Heart right ventricle (tissue), 16 donors: Measurements from ENCODE around the gene FGD4. TPM values are rescaled to one million over a fixed set of nuclear protein-coding genes. Genes with fewer than 3 reads are reported as not detected.

Source experiments
- ATAC-seq, 8 donors: fragments of 200-7000 bp; cut with Tn5 transposase; one replicate each; pipeline ENCODE4 v1.9.1; 2020; ENCODE audit warnings: mild to moderate bottlenecking in 8 of 8, moderate library complexity in 8 of 8, moderate number of reproducible peaks in 1 of 8
- DNase-seq, 2 donors: peaks; one replicate each; pipeline ENCODE4 v3.0.0-alpha.2; 2020
- H3K27ac ChIP-seq, 10 donors: fragments of 200-600 bp; sonication (generic) in 2 of 10; one replicate each; pipeline versions ENCODE4 v1.5.0 to v1.8.0; 2020 to 2022; ENCODE audit warnings: mild to moderate bottlenecking in 3 of 10
- H3K27me3 ChIP-seq, 7 donors: fragments of 200-600 bp; one replicate each; pipeline ENCODE4 v1.8.0; 2021 to 2022; ENCODE audit warnings: mild to moderate bottlenecking in 2 of 7
- H3K36me3 ChIP-seq, 9 donors: fragments of 200-600 bp; sonication (generic) in 1 of 9; one replicate each; pipeline versions ENCODE4 v1.5.0 to v1.8.0; 2020 to 2022; ENCODE audit warnings: mild to moderate bottlenecking in 2 of 9
- H3K4me1 ChIP-seq, 9 donors: fragments of 200-600 bp; sonication (generic) in 1 of 9; one replicate each; pipeline versions ENCODE4 v1.5.0 to v1.8.0; 2020 to 2022; ENCODE audit warnings: mild to moderate bottlenecking in 4 of 9
- H3K4me3 ChIP-seq, 10 donors: fragments of 200-600 bp; sonication (generic) in 2 of 10; one replicate each; pipeline versions ENCODE4 v1.5.0 to v1.8.0; 2020 to 2022; ENCODE audit warnings: mild to moderate bottlenecking in 7 of 10, moderate library complexity in 2 of 10
- H3K9me3 ChIP-seq, 11 donors: fragments of 200-600 bp in 10 of 11; sonication (generic) in 2 of 11; one replicate each; pipeline versions ENCODE4 v1.5.0 to v1.8.0; 2013 to 2022; ENCODE audit warnings: mild to moderate bottlenecking in 2 of 11, control low read depth in 1 of 11, moderate library complexity in 1 of 11
- WGBS, 2 donors: extraction: QIAGEN DNeasy Blood & Tissue Kit; methylation state at CpG; one replicate each; pipeline ENCODE4 v1.1.7; 2013; ENCODE audit warnings: inconsistent platforms in 1 of 2; 5-methylcytosine and 5-hydroxymethylcytosine counted together
- intact Hi-C, 10 donors: fragments of 100-400 bp; cut with DNase I; formaldehyde crosslinking; loops; one replicate each; pipeline versions ENCODE4 v1.11.1 to v1.14.2; 2022
- polyA plus RNA-seq, 2 donors: library from polyadenylated mRNA; stranded (reverse); fragments of 200-250 nt; gene quantifications; one replicate each; pipeline ENCODE4 v1.2.3, GENCODE V29; 2013
- total RNA-seq, 10 donors: library from RNA; stranded (reverse); fragmentation: NEBNext Ultra II Directional in 3 of 10; extraction: Animal tissue kit (Norgen Biotek cat#: 25700) in 3 of 10; gene quantifications; one replicate each; pipeline versions ENCODE4 v1.2.1 to v1.2.4, GENCODE V29; 2021 to 2023
- TF ChIP-seq, protein P1 (sequence below), 9 donors: fragments of 200-600 bp; sonication (generic) in 2 of 9; IDR thresholded peaks; one replicate each; pipeline versions ENCODE4 v1.5.0 to v1.8.0; 2021 to 2022; ENCODE audit warnings: antibody characterized with exemption in 9 of 9, mild to moderate bottlenecking in 5 of 9, moderate library complexity in 1 of 9
- donor health status: Arrhythmogenic right ventricular cardiomyopathy.
- donor health status: ischemic (EF 13 %, LVEDD 7.1; RV severe dilation, severe dysfunction).
- donor health status: healthy with polysubstance abuse.
- donor health status: DM: no; HTN: yes; CAD: no.
- donor health status: DM: no; HTN: no; CAD: no.
- donor health status: ischemic (EF 25% LVEDD 6.9; RV normal size, moderate dysfunction).
- donor health status: ischemic (EF 25% LVEDD 5.7; RV mildly dilated, moderate dysfunction).
- donor health status: healthy.
- donor health status: DM: yes; HTN: yes; CAD: no.
- donor health status: Ischemic cardiomyopathy.
- donor health status: ischemic (EF 35%, LVEDD 5.7; RV mildly dilated, moderate dysfunction).
- donor health status: nonischemic (EF 11% LVEDD 7.7; RV severe dilation, severe dysfunction).
- donor health status: DM: yes; HTN: yes; CAD: no.
- donor health status: PGD.
- donor health status: ischemic (EF 29% LVEDD 5.4; RV normal size, mild dysfunction).
- donor health status: nonischemic (EF 23%, LVEDD 6.1; RV moderate dilation, normal function).

FGD4 gene
- total and polyA plus RNA-seq, 12 donors: 2.6 to 36.9 (median 25.5) TPM

DNA sequence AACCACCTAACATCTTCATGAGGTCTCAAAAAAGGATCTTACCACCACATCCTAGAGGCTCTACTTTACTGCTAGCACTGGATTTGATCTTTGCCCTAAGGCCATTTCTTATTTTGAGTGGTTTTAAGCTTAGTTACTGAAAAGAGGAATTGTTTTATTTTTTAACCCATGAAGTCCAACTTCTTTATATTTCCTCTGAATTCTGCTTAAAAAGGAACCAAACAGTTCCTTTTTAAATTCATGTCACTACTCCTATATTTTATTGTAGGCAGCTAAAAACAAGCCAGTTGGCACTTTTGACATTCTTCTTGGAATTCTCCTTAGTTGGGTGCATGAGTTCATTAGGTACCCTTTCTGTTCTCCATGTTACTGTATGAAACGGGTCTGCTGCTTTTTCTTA, 76.4 kb downstream of the FGD4 start:
- no peak overlapping the region for H3K27ac ChIP-seq
- intact Hi-C loops: no loop called here

DNA sequence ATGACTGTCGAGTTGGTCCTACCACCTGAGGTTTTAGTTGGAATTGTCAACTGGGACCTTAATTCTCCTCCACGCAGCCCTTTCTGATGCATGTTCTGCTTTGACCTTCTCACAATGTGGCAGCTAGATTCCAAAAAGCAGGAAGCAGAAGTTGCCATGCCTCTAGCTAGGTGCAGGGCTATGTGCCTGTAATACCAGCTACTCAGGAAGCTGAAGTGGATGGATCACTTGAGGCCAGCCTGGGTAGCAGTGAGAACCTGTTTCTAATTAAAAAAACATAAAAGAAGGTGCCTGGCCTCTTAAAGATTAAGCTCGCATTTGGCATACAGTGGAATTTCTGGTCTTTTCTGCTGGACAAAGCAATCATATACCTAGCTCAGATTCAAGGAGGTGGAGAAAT, 77.1 kb downstream of the FGD4 start:
- peak overlapping the region in 3 of 10 donors; percentile 1 to 30 (median 20) for H3K27ac ChIP-seq
- peaks cover 0 to 20% (median 9%) of the 10 kb centered on the region in 9 donors for H3K4me1 ChIP-seq
- WGBS, 2 donors: 82 to 84% methylated on average over 3 of the region's 3 CpGs
- H3K36me3 ChIP-seq: peaks cover 0 to 7% (median 0%) of the 10 kb centered on the region in 9 donors
- ATAC-seq (peak in 3 of 8 donors; percentile 51 to 61 (median 54)), DNase-seq (no peak)
- no peaks in the 10 kb centered on the region for H3K9me3 ChIP-seq
- no peaks in the 10 kb centered on the region for H3K27me3 ChIP-seq
- TF ChIP-seq, protein P1, sequence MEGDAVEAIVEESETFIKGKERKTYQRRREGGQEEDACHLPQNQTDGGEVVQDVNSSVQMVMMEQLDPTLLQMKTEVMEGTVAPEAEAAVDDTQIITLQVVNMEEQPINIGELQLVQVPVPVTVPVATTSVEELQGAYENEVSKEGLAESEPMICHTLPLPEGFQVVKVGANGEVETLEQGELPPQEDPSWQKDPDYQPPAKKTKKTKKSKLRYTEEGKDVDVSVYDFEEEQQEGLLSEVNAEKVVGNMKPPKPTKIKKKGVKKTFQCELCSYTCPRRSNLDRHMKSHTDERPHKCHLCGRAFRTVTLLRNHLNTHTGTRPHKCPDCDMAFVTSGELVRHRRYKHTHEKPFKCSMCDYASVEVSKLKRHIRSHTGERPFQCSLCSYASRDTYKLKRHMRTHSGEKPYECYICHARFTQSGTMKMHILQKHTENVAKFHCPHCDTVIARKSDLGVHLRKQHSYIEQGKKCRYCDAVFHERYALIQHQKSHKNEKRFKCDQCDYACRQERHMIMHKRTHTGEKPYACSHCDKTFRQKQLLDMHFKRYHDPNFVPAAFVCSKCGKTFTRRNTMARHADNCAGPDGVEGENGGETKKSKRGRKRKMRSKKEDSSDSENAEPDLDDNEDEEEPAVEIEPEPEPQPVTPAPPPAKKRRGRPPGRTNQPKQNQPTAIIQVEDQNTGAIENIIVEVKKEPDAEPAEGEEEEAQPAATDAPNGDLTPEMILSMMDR (IDR thresholded peaks at IDR 0.05): no peak
- intact Hi-C loops: no loop called here
- no peak overlapping the region for H3K4me3 ChIP-seq

More for the DNA sequence above, 76.4 kb downstream of the FGD4 start:
- Histone ChIP-seq H3K27me3 (no peaks in the 10 kb centered on the region), H3K9me3 (no peaks in the 10 kb centered on the region), H3K4me3 (no peak overlapping the region), H3K36me3 (peaks cover 0 to 7% (median 0%) of the 10 kb centered on the region in 9 donors), H3K4me1 (peaks cover 0 to 15% (median 8%) of the 10 kb centered on the region in 9 donors)
- DNase-seq (no peak), ATAC-seq (no peak)
- TF ChIP-seq, protein P1 (IDR thresholded peaks at IDR 0.05): no peak
- 89 to 96% methylated on average over 1 of the region's 1 CpG for WGBS, 2 donors

DNA sequence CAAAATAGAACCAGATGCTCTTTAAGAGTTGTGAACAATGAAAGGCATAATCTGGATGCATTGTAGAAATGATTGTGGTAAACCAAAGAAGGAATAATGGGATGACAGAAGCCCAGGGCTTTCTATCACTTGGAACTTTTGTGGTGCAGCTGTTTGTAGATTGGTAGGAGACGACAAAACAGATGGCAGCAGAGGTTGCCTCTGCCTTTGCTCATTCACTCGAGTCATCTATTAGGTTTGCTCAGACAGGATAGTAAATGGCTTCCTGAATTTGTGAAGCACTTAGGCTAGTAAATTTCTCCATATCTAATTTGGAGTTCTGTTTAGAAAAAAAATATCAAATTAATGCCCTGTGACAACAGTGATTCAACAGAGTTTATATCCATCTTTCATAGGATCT, 78.4 kb downstream of the FGD4 start:
- H3K9me3 ChIP-seq: no peaks in the 10 kb centered on the region
- H3K27ac ChIP-seq: no peak overlapping the region
- DNase-seq: no peak
- ATAC-seq: no peak
- H3K4me3 ChIP-seq: no peak overlapping the region
- WGBS, 2 donors: 59 to 69% methylated on average over 2 of the region's 2 CpGs
- TF ChIP-seq, protein P1 (IDR thresholded peaks at IDR 0.05): no peak
- H3K27me3 ChIP-seq: no peaks in the 10 kb centered on the region
- H3K4me1 ChIP-seq: peaks cover 0 to 32% (median 20%) of the 10 kb centered on the region in 9 donors
- intact Hi-C loops: no loop called here
- peaks cover 0 to 7% (median 0%) of the 10 kb centered on the region in 9 donors for H3K36me3 ChIP-seq

DNA sequence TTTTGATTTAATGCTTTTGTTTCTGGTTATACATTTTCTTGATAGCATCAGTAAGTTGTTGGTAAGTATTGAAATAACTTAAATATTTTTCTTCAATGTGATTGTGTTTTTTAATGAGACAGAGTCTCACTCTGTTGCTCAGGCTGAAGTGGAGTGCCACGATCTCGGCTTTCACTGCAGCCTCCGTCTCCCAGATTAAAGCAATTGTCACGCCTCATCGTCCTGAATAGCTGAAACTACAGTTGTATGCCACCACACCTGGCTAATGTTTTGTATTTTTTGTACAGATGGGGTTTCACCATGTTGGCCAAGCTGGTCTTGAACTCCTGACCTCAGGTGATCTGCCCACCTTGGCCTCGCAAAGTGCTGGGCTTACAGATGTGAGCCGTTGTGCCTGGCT, 78.8 kb downstream of the FGD4 start:
- intact Hi-C loops: no loop called here
- no peak for ATAC-seq
- Histone ChIP-seq H3K27ac (no peak overlapping the region), H3K36me3 (peaks cover 0 to 7% (median 0%) of the 10 kb centered on the region in 9 donors), H3K4me1 (peaks cover 0 to 37% (median 25%) of the 10 kb centered on the region in 9 donors), H3K9me3 (no peaks in the 10 kb centered on the region), H3K27me3 (no peaks in the 10 kb centered on the region), H3K4me3 (no peak overlapping the region)
- WGBS, 2 donors: 92 to 94% methylated on average over 7 of the region's 7 CpGs
- TF ChIP-seq, protein P1 (IDR thresholded peaks at IDR 0.05): no peak
- no peak for DNase-seq
